WTC11 (cell line): ENCODE results near the gene FAM177B. TPM values are rescaled to one million over a fixed set of nuclear protein-coding genes. Genes with fewer than 3 reads are reported as not detected.

Experiments used
- ATAC-seq: fragments of 200-7000 bp; cut with Tn5 transposase; 2 replicates; pipeline ENCODE4 v1.10.0; 2021; ENCODE audit warnings: mild to moderate bottlenecking, moderate library complexity
- CTCF ChIA-PET: fragments of 300-600 bp; sonication (Branson Sonifier 250); formaldehyde crosslinking; loops from one replicate; lab custom pipeline; 2021; ENCODE audit warnings: antibody characterized with exemption; lab: Charles Lee
- POLR2A ChIA-PET: fragments of 350-600 bp; sonication (Branson Sonifier 250); formaldehyde crosslinking; loops from one replicate; lab custom pipeline; 2021; ENCODE audit warnings: antibody characterized with exemption; lab: Charles Lee
- DNase-seq: peaks from one replicate; pipeline ENCODE4 v3.0.0; 2021; ENCODE audit warnings: low spot score
- H3K27ac Mint-ChIP-seq: 2 replicates; pipeline ENCODE4 v1.8.0; 2021; ENCODE audit warnings: mixed read lengths
- H3K27me3 Mint-ChIP-seq: 2 replicates; pipeline ENCODE4 v1.8.0; 2021; ENCODE audit warnings: low read depth, mild to moderate bottlenecking, moderate library complexity, mixed read lengths
- H3K36me3 Mint-ChIP-seq: 2 replicates; pipeline ENCODE4 v1.8.0; 2021; ENCODE audit warnings: mixed read lengths
- H3K4me1 Mint-ChIP-seq: 2 replicates; pipeline ENCODE4 v1.8.0; 2022; ENCODE audit warnings: mixed read lengths
- H3K4me3 Mint-ChIP-seq: 2 replicates; pipeline ENCODE4 v1.8.0; 2021; ENCODE audit warnings: mild to moderate bottlenecking, moderate library complexity, mixed read lengths
- H3K9me3 Mint-ChIP-seq: 2 replicates; pipeline ENCODE4 v1.8.0; 2021; ENCODE audit warnings: mixed read lengths
- EMX1 ChIP-seq: fragments of 250-450 bp; sonication (Bioruptor Pico); IDR thresholded peaks from 2 replicates; pipeline ENCODE4 v1.8.0; 2021; ENCODE audit warnings: mild to moderate bottlenecking
- ESRRA ChIP-seq: sonication (generic); formaldehyde crosslinking; IDR thresholded peaks from 2 replicates; pipeline ENCODE4 v1.8.1; 2022; ENCODE audit warnings: mild to moderate bottlenecking, missing genetic modification reagents, borderline replicate concordance
- FOXP1 ChIP-seq: sonication (generic); formaldehyde crosslinking; IDR thresholded peaks from 2 replicates; pipeline ENCODE4 v1.8.0; 2022; ENCODE audit warnings: missing genetic modification reagents, mild to moderate bottlenecking, moderate library complexity, borderline replicate concordance
- IRF2 ChIP-seq: sonication (generic); formaldehyde crosslinking; IDR thresholded peaks from 2 replicates; pipeline ENCODE4 v1.8.0; 2022; ENCODE audit warnings: low read depth, missing genetic modification reagents, borderline replicate concordance
- NFE2L1 ChIP-seq: sonication (generic); formaldehyde crosslinking; IDR thresholded peaks from 2 replicates; pipeline ENCODE4 v1.8.1; 2023; ENCODE audit warnings: missing genetic modification reagents
- NFYB ChIP-seq: sonication (generic); formaldehyde crosslinking; conservative IDR thresholded peaks from 2 replicates; pipeline ENCODE4 v1.8.0; 2022; ENCODE audit warnings: low read depth, missing genetic modification reagents
- NR2C2 ChIP-seq: sonication (generic); formaldehyde crosslinking; IDR thresholded peaks from 2 replicates; pipeline ENCODE4 v1.8.0; 2022; ENCODE audit warnings: mild to moderate bottlenecking, missing genetic modification reagents
- NR3C1 ChIP-seq: sonication (generic); formaldehyde crosslinking; conservative IDR thresholded peaks from 2 replicates; pipeline ENCODE4 v1.8.1; 2023; ENCODE audit warnings: low read depth, mild to moderate bottlenecking, missing genetic modification reagents
- SMAD4 ChIP-seq: sonication (generic); formaldehyde crosslinking; IDR thresholded peaks from 2 replicates; pipeline ENCODE4 v1.8.0; 2022; ENCODE audit warnings: mild to moderate bottlenecking, missing genetic modification reagents
- ZNF317 ChIP-seq: sonication (generic); formaldehyde crosslinking; IDR thresholded peaks from 2 replicates; pipeline ENCODE4 v1.8.1; 2023; ENCODE audit warnings: low read depth, mild to moderate bottlenecking, moderate library complexity, missing genetic modification reagents, borderline replicate concordance
- total RNA-seq: library from RNA; stranded (reverse); gene quantifications from 3 replicates; pipeline ENCODE4 v1.2.3, GENCODE V29; 2021
- TF ChIP-seq, protein P1 (sequence below): fragments of 200-600 bp; IDR thresholded peaks from 2 replicates; pipeline ENCODE4 v1.8.0; 2022; ENCODE audit warnings: antibody characterized with exemption
- TF ChIP-seq, protein P2 (sequence below): sonication (generic); formaldehyde crosslinking; IDR thresholded peaks from 2 replicates; pipeline ENCODE4 v1.8.0; 2023; ENCODE audit warnings: mild to moderate bottlenecking, missing genetic modification reagents
- TF ChIP-seq, protein P3 (sequence below): sonication (generic); formaldehyde crosslinking; IDR thresholded peaks from 2 replicates; pipeline ENCODE4 v1.8.1; 2022; ENCODE audit warnings: low read depth, mild to moderate bottlenecking, moderate library complexity, missing genetic modification reagents, borderline replicate concordance
- TF ChIP-seq, protein P4 (sequence below): sonication (generic); formaldehyde crosslinking; IDR thresholded peaks from 2 replicates; pipeline ENCODE4 v1.8.1; 2023; ENCODE audit warnings: mild to moderate bottlenecking, moderate library complexity, missing genetic modification reagents
- TF ChIP-seq, protein P5 (sequence below): fragments of 250-450 bp; sonication (Bioruptor Pico); IDR thresholded peaks from 2 replicates; pipeline ENCODE4 v1.9.0; 2021; ENCODE audit warnings: mild to moderate bottlenecking
- TF ChIP-seq, protein P6 (sequence below): fragments of 250-450 bp; sonication (Bioruptor Pico); IDR thresholded peaks from 2 replicates; pipeline ENCODE4 v2.1.2; 2022; ENCODE audit warnings: mild to moderate bottlenecking, moderate library complexity
- TF ChIP-seq, protein P7 (sequence below): fragments of 250-450 bp; sonication (Bioruptor Pico); IDR thresholded peaks from 2 replicates; pipeline ENCODE4 v1.9.0; 2021; ENCODE audit warnings: mild to moderate bottlenecking

Gene FAM177B
- total RNA-seq, 1 experiment from 2014 or later: not detected

DNA sequence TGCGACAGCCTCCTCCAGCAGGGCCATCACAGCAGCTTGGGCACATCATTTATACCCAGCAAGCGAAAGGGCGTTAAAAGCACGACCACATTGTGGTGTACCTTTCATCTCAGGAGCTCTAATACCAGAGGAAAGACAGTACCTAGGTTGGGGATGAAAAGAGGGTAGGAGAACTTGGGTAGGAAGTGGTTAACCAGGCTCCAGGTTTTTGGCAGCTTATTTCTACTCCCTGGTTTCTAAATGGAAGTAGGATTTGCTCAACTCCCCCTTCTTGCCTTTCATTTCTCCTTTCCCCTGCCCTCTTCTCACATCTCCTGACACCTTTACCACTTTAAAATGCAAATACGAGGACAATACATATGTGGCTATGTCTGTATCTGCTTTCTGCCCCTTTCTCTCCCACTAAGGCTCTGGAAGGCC lies 30.2 kb downstream of the FAM177B start:
- POLR2A ChIA-PET: no interaction called here
- ATAC-seq: no peak
- no peak overlapping the region for H3K4me3 Mint-ChIP-seq
- no peak for DNase-seq
- H3K9me3 Mint-ChIP-seq: peaks cover 38% of the 10 kb centered on the region
- H3K36me3 Mint-ChIP-seq: peaks cover 15% of the 10 kb centered on the region
- peaks cover 2% of the 10 kb centered on the region; the same call in 1 of the 2 replicates for H3K27me3 Mint-ChIP-seq
- CTCF ChIA-PET: interaction anchor here (1.0 kb wide), 1 partner anchor 323 kb away, joined by 3 read pairs; no protein-coding TSS in a partner anchor
- H3K27ac Mint-ChIP-seq: no peak overlapping the region
- TF ChIP-seq ZNF317 (no peak), EMX1 (CRISPR knock-in tag) (no peak), IRF2 (no peak), SMAD4 (CRISPR knock-in tag) (no peak), NR2C2 (CRISPR knock-in tag) (no peak), ESRRA (CRISPR knock-in tag) (no peak), NR3C1 (CRISPR knock-in tag) (no peak)
- TF ChIP-seq, protein P1, sequence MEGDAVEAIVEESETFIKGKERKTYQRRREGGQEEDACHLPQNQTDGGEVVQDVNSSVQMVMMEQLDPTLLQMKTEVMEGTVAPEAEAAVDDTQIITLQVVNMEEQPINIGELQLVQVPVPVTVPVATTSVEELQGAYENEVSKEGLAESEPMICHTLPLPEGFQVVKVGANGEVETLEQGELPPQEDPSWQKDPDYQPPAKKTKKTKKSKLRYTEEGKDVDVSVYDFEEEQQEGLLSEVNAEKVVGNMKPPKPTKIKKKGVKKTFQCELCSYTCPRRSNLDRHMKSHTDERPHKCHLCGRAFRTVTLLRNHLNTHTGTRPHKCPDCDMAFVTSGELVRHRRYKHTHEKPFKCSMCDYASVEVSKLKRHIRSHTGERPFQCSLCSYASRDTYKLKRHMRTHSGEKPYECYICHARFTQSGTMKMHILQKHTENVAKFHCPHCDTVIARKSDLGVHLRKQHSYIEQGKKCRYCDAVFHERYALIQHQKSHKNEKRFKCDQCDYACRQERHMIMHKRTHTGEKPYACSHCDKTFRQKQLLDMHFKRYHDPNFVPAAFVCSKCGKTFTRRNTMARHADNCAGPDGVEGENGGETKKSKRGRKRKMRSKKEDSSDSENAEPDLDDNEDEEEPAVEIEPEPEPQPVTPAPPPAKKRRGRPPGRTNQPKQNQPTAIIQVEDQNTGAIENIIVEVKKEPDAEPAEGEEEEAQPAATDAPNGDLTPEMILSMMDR: no peak
- TF ChIP-seq, protein P2, sequence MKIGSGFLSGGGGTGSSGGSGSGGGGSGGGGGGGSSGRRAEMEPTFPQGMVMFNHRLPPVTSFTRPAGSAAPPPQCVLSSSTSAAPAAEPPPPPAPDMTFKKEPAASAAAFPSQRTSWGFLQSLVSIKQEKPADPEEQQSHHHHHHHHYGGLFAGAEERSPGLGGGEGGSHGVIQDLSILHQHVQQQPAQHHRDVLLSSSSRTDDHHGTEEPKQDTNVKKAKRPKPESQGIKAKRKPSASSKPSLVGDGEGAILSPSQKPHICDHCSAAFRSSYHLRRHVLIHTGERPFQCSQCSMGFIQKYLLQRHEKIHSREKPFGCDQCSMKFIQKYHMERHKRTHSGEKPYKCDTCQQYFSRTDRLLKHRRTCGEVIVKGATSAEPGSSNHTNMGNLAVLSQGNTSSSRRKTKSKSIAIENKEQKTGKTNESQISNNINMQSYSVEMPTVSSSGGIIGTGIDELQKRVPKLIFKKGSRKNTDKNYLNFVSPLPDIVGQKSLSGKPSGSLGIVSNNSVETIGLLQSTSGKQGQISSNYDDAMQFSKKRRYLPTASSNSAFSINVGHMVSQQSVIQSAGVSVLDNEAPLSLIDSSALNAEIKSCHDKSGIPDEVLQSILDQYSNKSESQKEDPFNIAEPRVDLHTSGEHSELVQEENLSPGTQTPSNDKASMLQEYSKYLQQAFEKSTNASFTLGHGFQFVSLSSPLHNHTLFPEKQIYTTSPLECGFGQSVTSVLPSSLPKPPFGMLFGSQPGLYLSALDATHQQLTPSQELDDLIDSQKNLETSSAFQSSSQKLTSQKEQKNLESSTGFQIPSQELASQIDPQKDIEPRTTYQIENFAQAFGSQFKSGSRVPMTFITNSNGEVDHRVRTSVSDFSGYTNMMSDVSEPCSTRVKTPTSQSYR (CRISPR knock-in tag): no peak
- TF ChIP-seq, protein P3, sequence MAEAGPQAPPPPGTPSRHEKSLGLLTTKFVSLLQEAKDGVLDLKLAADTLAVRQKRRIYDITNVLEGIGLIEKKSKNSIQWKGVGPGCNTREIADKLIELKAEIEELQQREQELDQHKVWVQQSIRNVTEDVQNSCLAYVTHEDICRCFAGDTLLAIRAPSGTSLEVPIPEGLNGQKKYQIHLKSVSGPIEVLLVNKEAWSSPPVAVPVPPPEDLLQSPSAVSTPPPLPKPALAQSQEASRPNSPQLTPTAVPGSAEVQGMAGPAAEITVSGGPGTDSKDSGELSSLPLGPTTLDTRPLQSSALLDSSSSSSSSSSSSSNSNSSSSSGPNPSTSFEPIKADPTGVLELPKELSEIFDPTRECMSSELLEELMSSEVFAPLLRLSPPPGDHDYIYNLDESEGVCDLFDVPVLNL: no peak
- TF ChIP-seq, protein P4, sequence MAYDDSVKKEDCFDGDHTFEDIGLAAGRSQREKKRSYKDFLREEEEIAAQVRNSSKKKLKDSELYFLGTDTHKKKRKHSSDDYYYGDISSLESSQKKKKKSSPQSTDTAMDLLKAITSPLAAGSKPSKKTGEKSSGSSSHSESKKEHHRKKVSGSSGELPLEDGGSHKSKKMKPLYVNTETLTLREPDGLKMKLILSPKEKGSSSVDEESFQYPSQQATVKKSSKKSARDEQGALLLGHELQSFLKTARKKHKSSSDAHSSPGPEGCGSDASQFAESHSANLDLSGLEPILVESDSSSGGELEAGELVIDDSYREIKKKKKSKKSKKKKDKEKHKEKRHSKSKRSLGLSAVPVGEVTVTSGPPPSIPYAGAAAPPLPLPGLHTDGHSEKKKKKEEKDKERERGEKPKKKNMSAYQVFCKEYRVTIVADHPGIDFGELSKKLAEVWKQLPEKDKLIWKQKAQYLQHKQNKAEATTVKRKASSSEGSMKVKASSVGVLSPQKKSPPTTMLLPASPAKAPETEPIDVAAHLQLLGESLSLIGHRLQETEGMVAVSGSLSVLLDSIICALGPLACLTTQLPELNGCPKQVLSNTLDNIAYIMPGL (CRISPR knock-in tag): no peak
- TF ChIP-seq, protein P5, sequence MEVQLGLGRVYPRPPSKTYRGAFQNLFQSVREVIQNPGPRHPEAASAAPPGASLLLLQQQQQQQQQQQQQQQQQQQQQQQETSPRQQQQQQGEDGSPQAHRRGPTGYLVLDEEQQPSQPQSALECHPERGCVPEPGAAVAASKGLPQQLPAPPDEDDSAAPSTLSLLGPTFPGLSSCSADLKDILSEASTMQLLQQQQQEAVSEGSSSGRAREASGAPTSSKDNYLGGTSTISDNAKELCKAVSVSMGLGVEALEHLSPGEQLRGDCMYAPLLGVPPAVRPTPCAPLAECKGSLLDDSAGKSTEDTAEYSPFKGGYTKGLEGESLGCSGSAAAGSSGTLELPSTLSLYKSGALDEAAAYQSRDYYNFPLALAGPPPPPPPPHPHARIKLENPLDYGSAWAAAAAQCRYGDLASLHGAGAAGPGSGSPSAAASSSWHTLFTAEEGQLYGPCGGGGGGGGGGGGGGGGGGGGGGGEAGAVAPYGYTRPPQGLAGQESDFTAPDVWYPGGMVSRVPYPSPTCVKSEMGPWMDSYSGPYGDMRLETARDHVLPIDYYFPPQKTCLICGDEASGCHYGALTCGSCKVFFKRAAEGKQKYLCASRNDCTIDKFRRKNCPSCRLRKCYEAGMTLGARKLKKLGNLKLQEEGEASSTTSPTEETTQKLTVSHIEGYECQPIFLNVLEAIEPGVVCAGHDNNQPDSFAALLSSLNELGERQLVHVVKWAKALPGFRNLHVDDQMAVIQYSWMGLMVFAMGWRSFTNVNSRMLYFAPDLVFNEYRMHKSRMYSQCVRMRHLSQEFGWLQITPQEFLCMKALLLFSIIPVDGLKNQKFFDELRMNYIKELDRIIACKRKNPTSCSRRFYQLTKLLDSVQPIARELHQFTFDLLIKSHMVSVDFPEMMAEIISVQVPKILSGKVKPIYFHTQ (CRISPR knock-in tag): no peak
- TF ChIP-seq, all 79 proteins: peak for 0
- H3K4me1 Mint-ChIP-seq: no peaks in the 10 kb centered on the region

DNA sequence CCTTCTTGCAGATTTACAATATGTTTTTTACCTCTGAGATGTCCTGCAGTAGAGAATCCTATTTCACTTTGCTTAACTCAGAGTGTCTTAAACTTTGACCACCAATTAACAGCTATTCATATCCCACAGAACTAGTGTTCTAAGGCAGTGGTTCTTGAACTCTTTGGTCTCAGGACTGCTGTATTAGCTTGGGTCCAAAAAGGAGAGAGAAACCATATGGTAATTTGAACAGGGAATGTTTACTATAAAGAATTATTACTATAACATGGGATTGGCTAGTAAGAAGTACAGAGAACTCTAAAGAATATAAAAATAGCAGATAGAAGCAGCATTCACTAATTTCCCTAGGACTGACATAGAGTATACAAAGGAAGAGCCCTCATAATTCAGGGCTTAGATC lies 31.6 kb downstream of the FAM177B start:
- CTCF ChIA-PET: interaction anchor here (0.7 to 1.2 kb wide), 6 partner anchors 17 to 365 kb away, joined by 3 to 4 read pairs (median 3); no protein-coding TSS in a partner anchor
- H3K9me3 Mint-ChIP-seq: peaks cover 37% of the 10 kb centered on the region
- H3K36me3 Mint-ChIP-seq: peaks cover 15% of the 10 kb centered on the region
- DNase-seq (no peak), ATAC-seq (no peak)
- H3K4me3 Mint-ChIP-seq: no peak overlapping the region
- POLR2A ChIA-PET: no interaction called here
- peaks cover 5% of the 10 kb centered on the region; the same call in 1 of the 2 replicates for H3K27me3 Mint-ChIP-seq
- H3K27ac Mint-ChIP-seq: no peak overlapping the region
- TF ChIP-seq, protein P6, sequence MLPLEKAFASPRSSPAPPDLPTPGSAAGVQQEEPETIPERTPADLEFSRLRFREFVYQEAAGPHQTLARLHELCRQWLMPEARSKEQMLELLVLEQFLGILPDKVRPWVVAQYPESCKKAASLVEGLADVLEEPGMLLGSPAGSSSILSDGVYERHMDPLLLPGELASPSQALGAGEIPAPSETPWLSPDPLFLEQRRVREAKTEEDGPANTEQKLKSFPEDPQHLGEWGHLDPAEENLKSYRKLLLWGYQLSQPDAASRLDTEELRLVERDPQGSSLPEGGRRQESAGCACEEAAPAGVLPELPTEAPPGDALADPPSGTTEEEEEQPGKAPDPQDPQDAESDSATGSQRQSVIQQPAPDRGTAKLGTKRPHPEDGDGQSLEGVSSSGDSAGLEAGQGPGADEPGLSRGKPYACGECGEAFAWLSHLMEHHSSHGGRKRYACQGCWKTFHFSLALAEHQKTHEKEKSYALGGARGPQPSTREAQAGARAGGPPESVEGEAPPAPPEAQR: no peak
- TF ChIP-seq NFE2L1 (CRISPR knock-in tag) (no peak), NFYB (CRISPR knock-in tag) (no peak), FOXP1 (no peak)
- TF ChIP-seq, protein P1: no peak
- TF ChIP-seq, protein P7, sequence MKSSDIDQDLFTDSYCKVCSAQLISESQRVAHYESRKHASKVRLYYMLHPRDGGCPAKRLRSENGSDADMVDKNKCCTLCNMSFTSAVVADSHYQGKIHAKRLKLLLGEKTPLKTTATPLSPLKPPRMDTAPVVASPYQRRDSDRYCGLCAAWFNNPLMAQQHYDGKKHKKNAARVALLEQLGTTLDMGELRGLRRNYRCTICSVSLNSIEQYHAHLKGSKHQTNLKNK (CRISPR knock-in tag): no peak
- H3K4me1 Mint-ChIP-seq: no peaks in the 10 kb centered on the region
